NCI-H510A (cell line): ENCODE measurements around the gene ZNF554.

Experiments used
- DNase-seq: peaks from one replicate; lab custom pipeline; 2025; lab: John Stamatoyannopoulos, UW

Gene ZNF554

GRCh38 chr19:2827840-2828489 lies 8.3 kb downstream of the ZNF554 start:
- DNase-seq, result no peak

GRCh38 chr19:2834294-2834871 lies 14.7 kb downstream of the ZNF554 start:
- DNase-seq, result no peak

GRCh38 chr19:2837430-2837829 lies 17.8 kb downstream of the ZNF554 start:
- no peak for DNase-seq

- DNase-seq, result peak; percentile 90
Observed at GRCh38 chr19:2840794-2841791, 21.4 kb downstream of the ZNF554 start, which contains the start of gene ZNF555. TSS of gene ZNF555 (plus strand) at chr19:2841475. CDS start at chr19:2841573, 98 bp downstream.

GRCh38 chr19:2841855-2842574 lies 22.3 kb downstream of the ZNF554 start:
- no peak for DNase-seq

GRCh38 chr19:2845107-2845506 lies 25.4 kb downstream of the ZNF554 start:
- DNase-seq, result no peak

GRCh38 chr19:2846180-2846894 lies 26.7 kb downstream of the ZNF554 start:
- DNase-seq, result no peak

- no peak for DNase-seq
Observed at GRCh38 chr19:2847507-2847906, 27.8 kb downstream of the ZNF554 start.

- no peak for DNase-seq
Observed at GRCh38 chr19:2848616-2849015, 28.9 kb downstream of the ZNF554 start.

GRCh38 chr19:2850256-2850925 lies 30.7 kb downstream of the ZNF554 start:
- DNase-seq, result no peak

- no peak for DNase-seq
Observed at GRCh38 chr19:2852598-2852997, 32.9 kb downstream of the ZNF554 start.

GRCh38 chr19:2853015-2853606 lies 33.4 kb downstream of the ZNF554 start:
- DNase-seq, result no peak

- DNase-seq, result no peak
Observed at GRCh38 chr19:2854849-2855248, 35.2 kb downstream of the ZNF554 start.

GRCh38 chr19:2856457-2857050 lies 36.9 kb downstream of the ZNF554 start:
- DNase-seq, result no peak

- no peak for DNase-seq
Observed at GRCh38 chr19:2858864-2859263, 39.2 kb downstream of the ZNF554 start.

- no peak for DNase-seq
Observed at GRCh38 chr19:2863816-2864215, 44.1 kb downstream of the ZNF554 start.

- DNase-seq, result no peak
Observed at GRCh38 chr19:2865334-2866100, 45.8 kb downstream of the ZNF554 start.

- DNase-seq, result no peak
Observed at GRCh38 chr19:2866495-2867024, 46.9 kb downstream of the ZNF554 start.
